Stimulated activated CD8-positive, alpha-beta memory T cell treated with anti-CD3 and anti-CD28 coated beads, Interleukin-7, amount 100 ng/mL, for 4 hours (primary cell): ENCODE measurements around the gene PCBD2.
"Not testable (repeated sequence)": the region's sequence is repeated elsewhere in the genome, so short reads cannot be mapped to it uniquely, and the experiment has no call there.

Experiments used
- DNase-seq, 2 donors: peaks; one replicate each; pipeline ENCODE4 v3.0.0-alpha.2; 2020; ENCODE audit warnings: low read depth in 2 of 2

The PCBD2 gene

DNA sequence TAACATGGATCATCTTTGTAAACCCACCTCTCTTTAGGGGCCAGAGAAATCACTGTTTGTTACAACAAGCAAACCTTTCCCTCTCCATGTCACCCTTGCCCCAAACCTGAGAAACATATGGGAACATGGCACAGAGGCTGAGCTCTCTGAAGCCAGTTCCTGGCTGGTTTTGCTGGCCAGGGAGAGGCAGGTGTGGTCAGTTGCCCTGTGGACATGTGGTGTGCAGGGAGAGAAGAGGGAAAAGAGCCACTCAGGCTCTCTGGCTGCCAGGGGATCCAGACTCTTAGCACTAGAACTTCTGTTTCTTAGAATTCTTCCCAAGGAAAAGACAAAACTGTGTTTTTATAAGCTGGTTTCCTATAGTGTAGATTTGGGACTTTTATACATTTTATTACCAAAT is 58.2 kb downstream of the PCBD2 start:
- no peak for DNase-seq

DNA sequence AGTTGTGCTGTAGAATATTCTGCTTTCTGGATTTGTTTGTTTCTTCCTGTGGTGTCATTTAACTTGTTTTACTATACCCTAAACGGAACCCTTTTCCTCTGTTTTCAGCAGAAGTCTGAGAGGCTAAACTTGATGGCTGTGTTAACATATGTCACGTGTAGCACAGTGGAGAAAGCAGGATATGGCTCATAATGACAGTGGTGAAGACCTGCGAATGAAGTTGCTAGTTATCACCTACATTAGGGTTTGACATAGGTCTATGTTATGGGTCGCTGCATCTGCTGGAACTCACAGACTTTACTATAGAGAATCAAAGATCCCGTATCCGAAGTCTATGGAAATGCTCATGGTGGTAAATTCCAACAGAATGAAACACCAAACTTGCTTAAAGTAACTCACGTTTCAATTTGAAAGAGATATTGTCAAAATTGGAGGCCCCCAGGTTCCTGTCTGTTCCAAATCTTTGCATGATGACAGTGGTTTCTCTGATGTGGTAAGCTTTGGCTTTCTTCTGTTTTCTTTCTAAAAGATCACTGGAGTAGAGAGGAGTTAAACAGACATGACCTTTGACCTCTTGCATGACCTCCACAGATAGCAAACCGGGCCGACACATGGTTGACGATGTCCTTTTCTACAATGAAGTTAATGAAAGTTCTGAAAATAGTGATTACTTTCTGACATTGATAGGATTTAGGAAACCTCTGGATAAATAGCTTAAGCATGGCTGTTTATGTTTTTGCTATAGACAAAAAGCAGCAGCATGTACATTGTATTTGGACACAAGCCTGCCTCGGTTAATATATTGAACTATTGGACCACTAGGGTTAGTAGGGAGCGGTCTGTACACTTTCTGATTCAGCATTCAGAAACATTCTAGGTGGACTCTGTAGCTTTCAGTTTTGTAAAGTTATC is 59.7 kb downstream of the PCBD2 start:
- DNase-seq: no peak

DNA sequence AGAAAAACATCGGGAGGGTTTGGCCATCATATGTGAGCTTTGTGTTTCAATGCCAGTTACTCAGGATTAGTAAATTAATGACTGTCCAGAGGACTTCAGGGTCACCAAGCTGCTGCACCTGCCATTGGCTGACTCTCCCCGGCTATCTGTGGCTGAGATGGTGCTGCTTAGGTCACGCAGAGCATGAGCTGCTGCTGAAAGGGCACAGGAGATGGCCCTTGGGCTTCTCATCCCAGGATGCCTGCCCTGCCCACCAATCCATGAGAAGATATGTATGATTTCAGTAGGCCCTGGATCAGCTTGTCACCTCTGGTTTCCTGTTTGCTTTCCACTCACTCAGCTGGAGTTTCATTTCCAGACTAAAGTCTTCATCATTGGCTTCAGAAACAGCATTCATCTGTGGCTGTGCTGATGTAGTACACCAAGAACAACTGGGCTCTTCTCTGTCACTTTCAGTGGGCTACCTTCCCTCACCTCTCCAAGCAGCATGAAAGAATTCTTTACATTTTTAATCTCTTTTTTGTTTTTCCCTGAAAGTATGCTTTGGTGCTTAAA is 60.4 kb downstream of the PCBD2 start:
- no peak for DNase-seq

DNA sequence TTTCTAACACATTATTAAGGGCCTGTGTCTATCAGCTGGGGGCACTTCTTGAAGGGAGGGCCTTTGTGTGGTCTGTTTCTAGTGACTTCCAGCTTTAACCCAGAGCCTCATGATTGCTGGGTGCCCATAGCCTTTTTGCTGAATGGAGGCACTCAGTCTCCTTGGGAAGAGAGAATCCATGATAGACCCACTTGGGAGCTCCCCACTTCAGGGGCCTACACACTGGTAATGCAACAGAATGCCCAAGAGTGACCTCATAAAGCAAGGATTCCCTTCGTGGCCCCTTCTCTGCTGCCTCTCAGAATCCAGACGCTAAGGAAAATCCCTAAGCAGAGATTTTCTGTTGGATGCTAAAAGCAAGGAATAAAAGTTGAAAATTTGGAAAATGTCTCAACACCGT is 62.7 kb downstream of the PCBD2 start, which contains the start of gene CATSPER3:
CATSPER3 (plus strand) TSS at position 301 of the 400 bp plus-strand sequence; CDS start at position 386, 85 bp downstream.
- DNase-seq: no peak

DNA sequence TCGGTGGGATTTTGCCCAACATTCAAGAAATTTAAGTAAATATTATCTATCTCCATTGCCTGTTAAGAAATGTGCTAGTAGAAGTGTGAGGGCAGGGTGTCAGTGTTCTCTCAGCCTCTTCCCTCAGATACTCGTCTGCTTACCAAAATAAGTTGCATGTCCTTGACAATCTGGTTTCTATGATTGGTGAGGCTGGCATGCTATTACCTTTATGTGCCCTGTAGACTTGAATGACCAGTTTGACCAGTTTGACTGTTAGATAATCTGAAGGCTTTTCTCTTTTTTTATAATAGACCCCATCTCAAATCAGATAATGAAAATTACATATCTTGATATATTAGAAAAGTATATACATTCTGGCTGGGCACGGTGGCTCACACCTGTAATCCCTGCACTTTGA is 63.1 kb downstream of the PCBD2 start:
- DNase-seq: no peak

DNA sequence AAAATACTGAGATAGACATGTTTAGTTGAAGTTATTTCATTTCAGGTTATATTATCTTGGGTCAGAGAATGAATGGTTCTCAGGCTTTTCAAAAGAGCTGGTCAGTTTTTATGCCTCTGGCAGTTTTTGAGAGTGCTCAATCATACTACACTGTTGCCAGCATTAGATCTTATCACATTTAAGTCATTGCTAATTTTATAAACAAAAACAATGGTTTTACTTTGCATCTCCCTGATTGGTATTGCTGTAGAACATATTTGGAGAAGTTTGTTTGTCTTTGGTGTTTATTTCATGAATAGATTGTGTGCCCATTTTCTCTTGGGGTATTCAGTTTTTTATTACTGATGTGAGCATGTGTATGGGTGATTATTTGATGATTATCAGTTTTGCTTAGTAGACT is 64.2 kb downstream of the PCBD2 start:
- DNase-seq: no peak

DNA sequence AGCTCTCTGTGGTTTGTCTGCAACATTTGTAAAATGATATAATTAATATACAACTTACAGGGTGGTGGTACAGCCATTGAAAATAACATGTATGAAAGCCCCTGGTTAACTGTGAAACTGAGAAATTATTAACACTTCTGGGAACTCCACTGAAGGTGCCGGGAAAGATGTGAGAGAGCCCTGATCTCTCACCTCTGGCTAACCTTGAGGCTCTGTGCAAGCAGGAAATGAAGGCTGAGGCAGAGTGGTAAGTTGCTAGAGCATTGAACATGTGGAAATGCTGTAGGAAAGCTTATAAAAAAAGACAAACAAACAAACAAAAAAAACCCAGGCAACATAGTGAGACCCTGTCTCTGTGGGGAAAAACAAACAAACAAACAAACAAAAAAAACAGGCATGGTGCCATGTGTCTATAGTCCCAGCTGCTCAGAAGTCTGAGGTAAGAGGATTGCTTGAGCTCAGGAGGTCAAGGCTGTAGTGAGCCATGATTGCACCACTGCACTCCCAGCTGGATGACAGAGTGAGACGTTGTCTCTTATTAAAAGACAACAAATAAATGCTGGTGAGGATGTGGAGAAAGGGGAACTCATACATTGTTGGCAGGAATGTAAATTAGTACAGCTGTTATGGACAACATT is 70.3 kb downstream of the PCBD2 start:
- DNase-seq: no peak

DNA sequence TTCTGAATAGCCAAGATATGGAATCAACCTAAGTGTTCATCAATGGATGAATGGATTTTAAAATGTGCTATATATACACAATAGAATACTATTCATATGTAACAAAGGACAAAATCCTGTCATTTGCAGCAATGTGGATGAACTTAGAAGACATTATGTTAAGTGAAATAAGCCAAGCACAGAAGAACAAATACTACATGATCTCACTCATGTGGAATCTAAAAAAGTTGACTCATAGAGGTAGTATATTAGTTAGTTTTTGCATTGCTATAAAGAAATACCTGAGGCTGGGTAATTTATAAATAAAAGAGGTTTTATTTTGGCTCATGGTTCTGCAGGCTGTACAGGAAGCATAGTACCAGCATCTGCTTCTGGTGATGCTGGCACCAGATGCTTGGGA is 70.9 kb downstream of the PCBD2 start:
- DNase-seq: no peak

DNA sequence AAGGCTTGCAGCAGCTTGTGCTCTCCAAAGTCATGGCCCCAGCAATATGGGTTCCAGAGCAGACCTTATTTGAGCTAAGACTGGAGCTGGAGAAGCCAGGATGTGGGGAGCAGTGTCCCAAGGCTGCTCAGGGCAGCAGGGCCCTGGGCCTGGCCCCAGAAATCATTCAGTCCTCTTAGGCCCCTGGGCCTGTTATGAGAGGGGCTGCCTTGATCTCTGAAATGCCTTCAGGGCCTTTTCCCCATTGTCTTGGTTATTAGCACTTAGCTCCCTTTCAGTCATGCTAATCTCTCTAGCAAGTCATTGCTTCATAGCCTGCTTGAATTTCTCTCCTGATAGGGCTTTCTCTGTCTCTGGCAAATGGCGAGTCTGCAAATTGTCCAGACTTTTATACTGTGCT is 71.9 kb downstream of the PCBD2 start:
- DNase-seq: no peak

DNA sequence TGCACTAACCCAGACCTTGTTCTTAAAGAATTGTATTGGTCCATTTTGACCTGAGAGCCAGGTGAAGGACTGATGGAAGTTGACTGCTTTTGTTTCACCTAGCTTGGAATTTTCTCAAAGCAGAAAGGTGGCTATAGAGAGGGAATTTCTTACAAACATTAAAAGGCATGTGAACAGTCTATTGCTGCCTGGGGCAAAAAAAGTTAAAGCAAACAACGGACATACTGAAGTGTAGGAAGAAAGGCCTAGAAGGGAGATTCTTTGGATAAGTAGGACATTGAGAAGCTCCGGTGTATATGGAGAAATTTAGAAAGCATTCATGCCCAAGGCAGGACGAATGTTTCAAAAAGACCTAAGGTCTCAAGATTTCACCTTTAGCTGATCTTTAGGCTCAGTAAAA is 74.5 kb downstream of the PCBD2 start:
- no peak for DNase-seq

DNA sequence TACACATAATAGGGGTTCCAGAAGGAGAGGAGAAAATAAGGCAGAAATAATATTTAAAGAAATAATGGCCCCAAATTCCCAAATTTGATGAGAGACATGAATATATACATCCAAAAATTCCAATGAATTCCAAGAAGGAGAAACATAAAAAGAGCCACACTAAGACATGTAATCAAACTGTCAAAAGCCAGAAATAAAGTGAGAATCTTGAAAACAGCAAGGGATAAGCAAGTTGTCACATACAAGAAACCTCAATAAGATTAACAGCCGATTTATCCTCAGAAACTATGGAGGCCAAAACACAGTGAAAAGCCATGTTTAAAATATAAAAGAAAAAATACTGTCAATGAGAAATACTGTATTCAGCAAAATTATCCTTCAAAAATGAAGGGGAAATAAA is 77.3 kb downstream of the PCBD2 start:
- DNase-seq: no peak

DNA sequence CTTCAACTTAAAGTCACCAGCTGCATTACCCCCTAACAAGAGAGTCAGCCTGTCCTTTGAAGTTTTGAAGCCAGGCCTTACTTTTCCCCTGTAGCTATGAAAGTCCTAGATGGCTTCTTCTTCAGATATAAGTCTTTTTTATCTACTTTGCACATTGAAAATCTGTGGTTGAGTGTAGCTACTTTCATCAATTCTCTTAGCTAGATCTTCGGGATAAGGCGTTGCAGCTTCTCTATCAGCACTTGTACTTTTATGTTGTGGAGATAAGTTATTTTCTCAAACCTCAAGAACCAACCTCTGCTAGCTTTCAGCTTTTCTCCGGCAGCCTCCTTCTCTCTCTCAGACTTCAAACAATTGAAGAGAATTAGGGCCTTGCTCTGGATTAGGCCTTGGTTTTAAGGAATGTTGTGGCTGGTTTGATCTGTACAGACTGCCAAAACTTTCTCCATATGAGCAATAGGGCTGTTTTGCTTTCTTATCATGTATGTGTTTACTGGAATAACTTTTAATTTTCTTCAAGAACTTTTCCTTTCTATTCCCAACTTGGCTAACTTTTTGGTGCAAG is 84.4 kb downstream of the PCBD2 start:
- no peak for DNase-seq

DNA sequence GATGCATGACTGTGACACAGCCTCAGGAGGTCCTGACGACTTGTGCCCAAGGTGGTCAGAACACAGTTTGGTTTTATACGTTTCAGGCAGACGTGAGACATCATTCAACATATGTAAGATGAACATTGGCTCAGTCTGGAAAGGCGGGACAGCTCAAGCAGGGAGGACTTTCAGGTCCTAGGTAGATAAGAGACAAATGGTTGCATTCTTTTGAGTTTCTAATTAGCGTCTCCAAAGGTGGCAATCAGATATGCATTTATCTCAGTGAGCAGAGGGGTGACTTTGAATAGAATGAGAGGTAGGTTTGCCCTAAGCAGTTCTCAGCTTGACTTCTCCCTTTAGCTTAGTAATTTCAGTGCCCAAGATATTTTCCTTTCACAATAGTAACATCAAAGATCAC is 85.3 kb downstream of the PCBD2 start:
- DNase-seq: not testable (repeated sequence)

DNA sequence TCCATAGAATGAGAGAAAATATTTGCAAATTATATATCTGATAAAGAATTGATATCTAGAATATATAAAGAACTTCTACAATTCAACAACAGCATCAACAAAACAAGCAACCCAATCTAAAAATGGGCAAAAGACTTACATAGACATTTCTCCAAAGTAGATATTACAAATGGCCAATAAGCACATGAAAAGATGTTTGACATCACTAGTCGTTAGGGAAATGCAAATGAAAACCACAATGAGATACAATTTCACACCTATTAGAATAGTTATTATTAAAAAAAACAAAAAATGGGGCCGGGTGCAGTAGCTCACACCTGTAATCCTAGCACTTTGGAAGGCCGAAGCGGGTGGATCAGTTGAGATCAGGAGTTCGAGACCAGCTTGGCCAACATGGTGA is 87.2 kb downstream of the PCBD2 start:
- DNase-seq: no peak

DNA sequence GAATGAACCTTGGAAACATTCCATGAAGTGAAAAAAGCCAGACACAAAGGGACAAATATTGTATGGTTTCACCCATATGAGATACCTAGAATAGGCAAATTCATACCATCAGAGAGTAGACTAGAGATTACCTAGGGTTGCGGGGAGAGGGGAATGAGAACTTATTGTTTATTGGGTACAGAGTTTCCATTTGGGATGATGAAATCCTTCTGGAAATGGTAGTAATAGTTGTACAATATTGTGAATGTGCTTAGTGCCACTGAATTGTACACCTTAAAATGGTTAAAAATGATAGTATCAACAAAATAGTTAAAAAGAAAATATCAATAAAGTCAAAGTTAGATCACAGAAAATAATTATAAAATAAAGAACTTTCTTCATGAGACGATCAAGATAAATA is 88.2 kb downstream of the PCBD2 start:
- DNase-seq: no peak

DNA sequence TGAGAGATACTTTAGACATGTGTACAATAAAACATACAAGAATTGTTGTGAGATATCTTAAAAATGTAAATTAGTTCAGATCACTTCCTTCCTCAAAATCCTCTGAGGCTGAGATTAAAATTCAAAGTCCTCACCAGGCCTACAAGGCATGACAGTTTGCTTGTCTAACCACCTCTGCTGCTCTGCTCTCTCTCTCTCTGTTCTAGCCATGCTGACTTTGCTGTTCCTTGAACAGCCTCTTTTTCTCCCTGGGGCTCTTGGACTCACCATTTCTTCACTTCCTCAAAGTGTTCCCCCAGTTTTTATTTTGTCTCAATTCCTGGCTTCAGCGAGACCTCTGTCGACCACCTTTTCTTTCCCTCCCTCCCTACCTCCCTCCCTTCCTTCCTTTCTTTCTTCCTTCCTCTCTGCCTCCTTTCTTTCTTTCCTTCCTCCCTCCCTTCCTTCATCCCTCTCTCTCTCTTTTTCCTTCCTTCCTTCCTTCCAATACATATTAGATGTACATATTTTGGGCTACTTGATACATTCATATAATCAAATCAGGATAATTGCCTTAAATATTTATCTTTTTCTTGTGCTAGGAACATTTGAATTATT is 89.7 kb downstream of the PCBD2 start:
- DNase-seq: no peak

DNA sequence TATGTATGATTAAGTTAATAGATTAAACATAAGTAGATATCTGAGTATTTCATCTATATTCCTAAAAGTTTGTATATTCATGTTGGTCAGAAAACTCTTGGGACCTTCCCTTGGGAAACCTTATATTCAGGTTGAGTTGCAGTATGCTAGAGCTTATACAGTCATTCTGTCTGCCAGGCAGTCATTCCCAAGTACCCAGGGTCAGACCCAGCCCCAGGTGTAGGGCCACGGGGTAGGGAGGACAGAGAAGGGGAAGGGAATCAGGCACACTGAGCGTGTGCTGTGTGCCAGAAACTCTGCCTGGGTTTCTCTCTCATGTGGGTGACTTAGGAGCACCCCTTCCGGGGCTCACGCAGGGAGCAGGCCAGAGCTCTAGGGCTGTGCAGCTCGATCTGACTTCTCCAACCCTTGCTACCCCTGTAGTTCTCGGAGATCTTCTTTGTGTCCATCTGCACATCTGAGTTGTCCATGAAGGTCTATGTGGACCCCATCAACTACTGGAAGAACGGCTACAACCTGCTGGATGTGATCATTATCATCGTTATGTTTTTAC is 91.0 kb downstream of the PCBD2 start:
- no peak for DNase-seq

DNA sequence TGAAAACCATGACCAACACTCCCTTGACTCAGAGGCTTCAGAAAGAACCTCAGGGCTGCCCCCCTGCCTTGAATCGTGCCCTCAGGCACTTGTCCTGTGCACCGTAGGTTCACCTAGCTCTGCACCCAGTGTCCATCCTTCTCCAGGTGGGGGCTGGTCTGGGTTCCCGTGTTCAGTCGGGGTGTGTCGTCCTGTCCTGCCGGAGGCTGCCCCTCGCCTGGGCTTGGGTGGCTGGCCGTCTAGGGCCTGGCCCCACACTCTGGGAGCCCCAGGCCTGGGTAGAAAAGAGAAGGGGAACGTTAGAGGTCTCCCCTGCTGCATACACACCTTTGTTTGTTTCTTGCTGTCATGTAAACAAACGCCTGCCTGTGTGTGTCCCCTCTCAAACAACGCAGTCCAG is 92.1 kb downstream of the PCBD2 start:
- no peak for DNase-seq

DNA sequence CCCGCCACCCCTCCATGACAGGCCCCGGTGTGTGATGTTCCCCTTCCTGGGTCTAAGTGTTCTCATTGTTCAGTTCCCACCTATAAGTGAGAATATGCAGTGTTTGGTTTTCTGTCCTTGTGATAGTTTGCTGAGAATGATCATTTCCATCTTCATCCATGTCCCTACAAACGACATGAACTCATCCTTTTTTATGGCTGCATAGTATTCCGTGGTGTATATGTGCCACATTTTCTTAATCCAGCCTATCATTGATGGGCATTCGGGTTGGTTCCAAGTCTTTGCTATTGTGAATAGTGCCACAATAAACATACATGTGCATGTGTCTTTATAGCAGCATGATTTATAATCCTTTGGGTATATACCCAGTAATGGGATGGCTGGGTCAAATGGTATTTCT is 93.1 kb downstream of the PCBD2 start:
- not testable (repeated sequence) for DNase-seq

DNA sequence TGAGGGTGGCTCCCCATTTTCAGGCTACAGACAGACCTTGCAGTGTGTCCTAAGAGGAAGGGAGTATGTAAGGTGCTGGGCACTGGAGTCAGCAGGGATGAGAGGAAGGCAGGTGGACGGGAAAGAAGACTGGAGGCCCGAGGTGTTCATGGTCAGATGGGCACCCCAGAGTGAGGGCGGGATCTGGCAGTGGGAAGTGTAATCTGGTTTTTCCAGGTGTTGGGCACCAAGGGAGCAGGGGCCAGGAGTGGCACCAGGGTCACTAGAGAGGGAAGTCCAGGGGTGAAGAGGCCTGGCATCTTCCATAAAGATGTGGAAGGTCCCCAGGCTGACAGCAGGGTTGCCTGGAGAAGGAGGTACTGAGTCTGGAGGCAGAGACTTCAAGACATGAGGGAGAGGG is 99.4 kb downstream of the PCBD2 start:
- no peak for DNase-seq

DNA sequence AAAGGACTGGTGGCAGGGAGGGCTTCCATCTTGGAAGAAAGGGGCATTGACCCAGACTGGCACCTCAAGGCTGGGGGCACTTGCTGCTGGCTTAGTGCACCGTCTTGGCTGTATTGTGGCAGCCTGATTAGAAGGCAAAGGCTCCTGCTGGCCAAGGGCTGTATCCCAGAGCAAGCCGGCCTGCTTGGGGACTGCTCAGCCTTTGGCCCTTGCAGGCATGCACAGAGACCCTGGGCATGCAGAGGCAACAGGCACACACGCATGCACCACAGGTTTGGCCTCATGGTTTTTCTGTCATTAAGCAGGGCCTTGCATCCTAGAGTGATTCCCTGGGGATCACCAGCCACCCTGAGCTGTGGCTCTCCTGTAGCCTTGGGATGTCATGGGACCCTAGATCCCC is 100.1 kb downstream of the PCBD2 start:
- DNase-seq: no peak

DNA sequence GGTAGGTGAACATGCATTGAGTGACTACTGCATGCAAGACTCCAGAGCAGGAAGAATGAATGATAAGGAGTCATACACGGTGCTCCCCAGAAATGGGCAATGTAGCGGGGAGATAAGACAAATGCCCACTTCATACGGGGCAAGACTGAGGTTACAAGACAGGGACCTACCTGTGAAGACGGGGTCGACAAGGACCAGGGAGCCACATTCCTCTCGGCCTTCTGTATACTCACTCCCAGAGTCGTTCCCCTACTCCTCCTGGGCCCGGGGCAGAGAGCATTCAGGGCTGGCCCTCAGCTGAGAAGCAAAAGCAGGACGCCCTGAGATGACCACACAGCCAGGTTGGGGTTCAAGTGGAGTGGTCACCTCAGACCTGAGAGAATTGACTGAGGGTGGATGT is 102.4 kb downstream of the PCBD2 start:
- no peak for DNase-seq
